Heart left ventricle (tissue), 16 donors: ENCODE results near the gene OR56A1. TPM values are rescaled to one million over a fixed set of nuclear protein-coding genes. Genes with fewer than 3 reads are reported as not detected.

Experiments
- ATAC-seq, 4 donors: fragments of 200-7000 bp; cut with Tn5 transposase; one replicate each; pipeline ENCODE4 v1.9.1; 2020 to 2022; ENCODE audit warnings: moderate library complexity in 4 of 4, mild to moderate bottlenecking in 3 of 4, moderate number of reproducible peaks in 1 of 4
- DNase-seq, 5 donors: peaks; one replicate each; pipeline ENCODE4 v3.0.0-alpha.2; 2020
- H3K27ac ChIP-seq, 12 donors: fragments of 200-600 bp; sonication (generic) in 4 of 12; one replicate each; pipeline versions ENCODE4 v1.5.0 to v1.8.0; 2016 to 2022; ENCODE audit warnings: mild to moderate bottlenecking in 2 of 12
- H3K27me3 ChIP-seq, 9 donors: fragments of 200-600 bp; sonication (generic) in 2 of 9; one replicate each; pipeline versions ENCODE4 v1.5.1 to v1.8.0; 2016 to 2022; ENCODE audit warnings: mild to moderate bottlenecking in 3 of 9
- H3K36me3 ChIP-seq, 9 donors: fragments of 200-600 bp; sonication (generic) in 2 of 9; one replicate each; pipeline versions ENCODE4 v1.5.0 to v1.8.0; 2018 to 2022; ENCODE audit warnings: mild to moderate bottlenecking in 2 of 9
- H3K4me1 ChIP-seq, 12 donors: fragments of 200-600 bp; sonication (generic) in 4 of 12; one replicate each; pipeline versions ENCODE4 v1.5.0 to v1.8.0; 2016 to 2022; ENCODE audit warnings: mild to moderate bottlenecking in 3 of 12
- H3K4me3 ChIP-seq, 12 donors: fragments of 200-600 bp; sonication (generic) in 4 of 12; one replicate each; pipeline versions ENCODE4 v1.5.0 to v1.8.0; 2017 to 2022; ENCODE audit warnings: mild to moderate bottlenecking in 9 of 12, moderate library complexity in 4 of 12
- H3K9me3 ChIP-seq, 12 donors: fragments of 200-600 bp; sonication (generic) in 4 of 12; one replicate each; pipeline versions ENCODE4 v1.5.0 to v1.8.0; 2016 to 2022; ENCODE audit warnings: mild to moderate bottlenecking in 1 of 12
- POLR2A ChIP-seq, 2 donors: fragments of 450-650 bp; IDR thresholded peaks; one replicate each; pipeline ENCODE4 v1.6.1; 2017; ENCODE audit warnings: antibody characterized with exemption in 2 of 2, mild to moderate bottlenecking in 2 of 2, moderate library complexity in 2 of 2
- WGBS, 4 donors: extraction: QIAGEN DNeasy Blood & Tissue Kit in 2 of 4; methylation state at CpG; one replicate each; pipeline versions ENCODE4 v1.1.5 to v1.1.7; 2013 to 2018; 5-methylcytosine and 5-hydroxymethylcytosine counted together
- intact Hi-C, 10 donors: fragments of 100-400 bp; cut with DNase I; formaldehyde crosslinking; loops; one replicate each; pipeline versions ENCODE4 v1.11.1 to v1.14.2; 2022
- polyA plus RNA-seq, 2 donors: library from polyadenylated mRNA; stranded (reverse); fragments of 200-250 nt; gene quantifications; one replicate each; pipeline ENCODE4 v1.2.3, GENCODE V29; 2013
- total RNA-seq, 9 donors: library from RNA; depleted of rRNA in 2 of 9; stranded (reverse); fragments of >200 nt in 2 of 9; fragmentation: NEBNext Ultra II Directional in 3 of 9; extraction: Animal tissue kit (Norgen Biotek cat#: 25700) in 3 of 9; gene quantifications; one replicate each; pipeline versions ENCODE4 v1.1.0 to v1.2.4, GENCODE V29; 2016 to 2023
- TF ChIP-seq, protein P1 (sequence below), 12 donors: fragments of 200-600 bp; sonication (generic) in 4 of 12; IDR thresholded peaks; one replicate each; pipeline versions ENCODE4 v1.5.0 to v1.8.0; 2018 to 2022; ENCODE audit warnings: antibody characterized with exemption in 12 of 12, mild to moderate bottlenecking in 5 of 12
- donor health status: ischemic (EF 13 %, LVEDD 7.1; RV severe dilation, severe dysfunction).
- donor health status: healthy with polysubstance abuse.
- donor health status: DM: no; HTN: yes; CAD: no.
- donor health status: DM: no; HTN: no; CAD: no.
- donor health status: ischemic (EF 25% LVEDD 6.9; RV normal size, moderate dysfunction).
- donor health status: ischemic (EF 25% LVEDD 5.7; RV mildly dilated, moderate dysfunction).
- donor health status: healthy.
- donor health status: DM: yes; HTN: yes; CAD: no.
- donor health status: ischemic (EF 35%, LVEDD 5.7; RV mildly dilated, moderate dysfunction).
- donor health status: nonischemic (EF 11% LVEDD 7.7; RV severe dilation, severe dysfunction).
- donor health status: DM: yes; HTN: yes; CAD: no.
- donor health status: PGD.
- donor health status: ischemic (EF 29% LVEDD 5.4; RV normal size, mild dysfunction).
- donor health status: nonischemic (EF 23%, LVEDD 6.1; RV moderate dilation, normal function).

The OR56A1 gene
- total and polyA plus RNA-seq, 11 donors = 0.03 to 0.06 TPM; not detected in 9

DNA sequence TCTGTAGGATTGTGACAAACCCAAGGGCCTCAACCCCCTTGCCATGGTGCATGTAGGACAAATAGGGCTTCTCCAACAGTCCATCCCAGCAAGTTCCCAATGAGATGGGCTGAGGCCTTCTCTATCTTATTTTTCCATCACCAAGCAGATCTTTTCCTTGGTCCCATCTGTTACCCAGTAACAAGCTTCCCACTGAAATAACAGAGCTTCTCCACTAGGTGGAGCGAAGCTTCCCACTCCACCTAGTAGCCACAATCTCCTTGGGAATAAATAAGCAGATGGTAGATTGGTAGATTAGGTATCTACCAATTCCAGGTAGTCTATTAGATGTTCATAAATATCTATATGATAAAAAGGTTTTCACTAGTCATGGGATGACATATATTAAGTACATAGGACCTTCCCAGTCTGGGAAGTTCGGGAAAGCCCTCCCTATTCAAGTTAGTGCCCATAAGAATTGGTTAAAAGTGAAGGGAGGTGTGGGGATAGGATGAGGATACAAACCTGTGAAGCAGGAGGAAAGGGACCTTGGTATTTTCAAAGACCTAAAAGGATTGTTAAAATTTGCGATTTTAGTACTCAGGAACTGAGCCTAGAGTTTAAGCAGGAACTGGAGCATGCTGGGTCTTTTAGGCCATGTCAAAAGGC is 37.8 kb downstream of the OR56A1 start:
- no peaks in the 10 kb centered on the region for H3K4me1 ChIP-seq
- H3K27ac ChIP-seq = no peak overlapping the region
- DNase-seq = no peak
- H3K9me3 ChIP-seq = no peaks in the 10 kb centered on the region
- H3K36me3 ChIP-seq = no peaks in the 10 kb centered on the region
- H3K4me3 ChIP-seq = no peak overlapping the region
- 55 to 60% (median 58%) methylated on average over 3 of the region's 3 CpGs for WGBS, 4 donors
- no peaks in the 10 kb centered on the region for H3K27me3 ChIP-seq
- intact Hi-C loops = no loop called here
- TF ChIP-seq POLR2A (IDR thresholded peaks at IDR 0.05) = no peak
- TF ChIP-seq, protein P1, sequence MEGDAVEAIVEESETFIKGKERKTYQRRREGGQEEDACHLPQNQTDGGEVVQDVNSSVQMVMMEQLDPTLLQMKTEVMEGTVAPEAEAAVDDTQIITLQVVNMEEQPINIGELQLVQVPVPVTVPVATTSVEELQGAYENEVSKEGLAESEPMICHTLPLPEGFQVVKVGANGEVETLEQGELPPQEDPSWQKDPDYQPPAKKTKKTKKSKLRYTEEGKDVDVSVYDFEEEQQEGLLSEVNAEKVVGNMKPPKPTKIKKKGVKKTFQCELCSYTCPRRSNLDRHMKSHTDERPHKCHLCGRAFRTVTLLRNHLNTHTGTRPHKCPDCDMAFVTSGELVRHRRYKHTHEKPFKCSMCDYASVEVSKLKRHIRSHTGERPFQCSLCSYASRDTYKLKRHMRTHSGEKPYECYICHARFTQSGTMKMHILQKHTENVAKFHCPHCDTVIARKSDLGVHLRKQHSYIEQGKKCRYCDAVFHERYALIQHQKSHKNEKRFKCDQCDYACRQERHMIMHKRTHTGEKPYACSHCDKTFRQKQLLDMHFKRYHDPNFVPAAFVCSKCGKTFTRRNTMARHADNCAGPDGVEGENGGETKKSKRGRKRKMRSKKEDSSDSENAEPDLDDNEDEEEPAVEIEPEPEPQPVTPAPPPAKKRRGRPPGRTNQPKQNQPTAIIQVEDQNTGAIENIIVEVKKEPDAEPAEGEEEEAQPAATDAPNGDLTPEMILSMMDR (IDR thresholded peaks at IDR 0.05) = peak in 11 of 12 donors; percentile 18 to 56 (median 44)
- ATAC-seq = no peak

DNA sequence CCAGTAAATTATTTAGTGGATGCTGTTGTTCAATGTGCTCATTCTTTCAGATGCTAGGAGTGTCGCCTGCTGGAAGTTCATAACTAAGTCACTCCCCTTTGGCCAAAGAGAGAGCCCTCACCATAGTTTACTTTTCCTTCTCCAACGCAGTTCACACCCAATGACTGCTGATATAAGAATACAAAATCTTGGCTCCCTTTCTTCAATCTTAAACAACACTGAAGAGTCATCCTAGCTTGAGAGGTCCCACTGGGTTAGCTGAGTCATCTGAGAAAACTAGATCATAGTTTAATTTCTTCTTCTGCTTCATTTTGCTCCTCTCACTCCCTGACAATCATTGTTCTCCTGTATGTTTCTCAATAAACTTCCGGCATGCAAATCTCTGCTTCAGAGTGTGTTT is 38.4 kb downstream of the OR56A1 start:
- intact Hi-C loops = no loop called here

DNA sequence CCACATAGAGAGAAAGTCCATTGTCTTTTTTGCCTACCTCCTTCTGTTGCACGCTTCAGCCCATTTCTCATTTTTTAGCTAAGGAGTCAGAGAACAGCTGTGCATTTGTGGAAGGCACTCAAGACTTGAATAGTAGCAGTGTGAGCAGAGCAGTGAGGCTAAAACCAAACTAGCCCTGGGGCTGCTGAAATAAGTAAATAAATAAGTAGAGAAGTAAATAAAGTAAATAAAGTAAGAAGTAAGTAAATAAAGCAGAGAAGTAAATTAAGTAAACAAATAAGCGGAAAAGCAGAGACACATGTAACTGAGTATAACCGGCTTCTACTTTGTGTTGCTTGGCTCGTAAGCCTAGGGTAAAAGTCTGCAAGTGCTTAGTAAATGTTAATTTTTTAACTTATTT is 41.4 kb downstream of the OR56A1 start:
- TF ChIP-seq, protein P1 (IDR thresholded peaks at IDR 0.05) = no peak
- no peak for TF ChIP-seq POLR2A (IDR thresholded peaks at IDR 0.05)
- no peaks in the 10 kb centered on the region for H3K4me1 ChIP-seq
- no peaks in the 10 kb centered on the region for H3K27me3 ChIP-seq
- WGBS, 4 donors = 85 to 91% (median 89%) methylated on average over 4 of the region's 4 CpGs
- H3K27ac ChIP-seq = no peak overlapping the region
- no peaks in the 10 kb centered on the region for H3K36me3 ChIP-seq
- intact Hi-C loops = no loop called here
- DNase-seq (no peak), ATAC-seq (no peak)
- no peak overlapping the region for H3K4me3 ChIP-seq
- H3K9me3 ChIP-seq = no peaks in the 10 kb centered on the region

More for the DNA sequence above, 38.4 kb downstream of the OR56A1 start:
- Histone ChIP-seq H3K9me3 (no peaks in the 10 kb centered on the region), H3K4me1 (no peaks in the 10 kb centered on the region), H3K27me3 (no peaks in the 10 kb centered on the region), H3K27ac (no peak overlapping the region), H3K4me3 (no peak overlapping the region), H3K36me3 (no peaks in the 10 kb centered on the region)
- WGBS, 4 donors = 62 to 74% (median 68%) methylated on average over 3 of the region's 3 CpGs
- peak in 1 of 4 donors; percentile 18 for ATAC-seq
- DNase-seq = no peak
- TF ChIP-seq POLR2A (IDR thresholded peaks at IDR 0.05) = no peak
- TF ChIP-seq, protein P1 (IDR thresholded peaks at IDR 0.05) = no peak

DNA sequence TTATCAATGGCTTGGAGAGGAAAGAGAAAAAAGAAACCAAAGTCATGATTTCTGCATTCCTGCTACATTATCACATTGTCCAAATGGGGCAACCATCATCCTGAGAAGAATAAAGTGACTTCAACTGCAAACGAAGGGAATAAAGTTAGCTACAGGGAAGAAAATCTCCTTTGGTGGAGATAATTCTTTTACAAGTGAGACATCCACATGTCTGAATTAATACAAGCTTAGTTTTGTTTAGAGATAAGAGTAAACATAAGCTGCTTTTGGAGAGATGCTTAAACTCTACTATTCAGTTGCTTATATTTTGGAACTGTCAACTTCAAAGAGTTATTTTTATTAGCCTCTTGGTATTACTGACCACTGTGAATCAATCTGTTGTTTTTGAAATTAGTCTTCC is 43.7 kb downstream of the OR56A1 start, which contains the start of gene OR52L1:
Gene OR52L1, minus strand, starts transcription at position 101 of the 400 bp plus-strand sequence. Its CDS starts 55 bp downstream, at position 46.
- no peaks in the 10 kb centered on the region for H3K36me3 ChIP-seq
- no peak for TF ChIP-seq POLR2A (IDR thresholded peaks at IDR 0.05)
- TF ChIP-seq, protein P1 (IDR thresholded peaks at IDR 0.05) = no peak
- 50 to 69% (median 56%) methylated on average over 1 of the region's 1 CpG for WGBS, 4 donors
- H3K4me1 ChIP-seq = no peaks in the 10 kb centered on the region
- intact Hi-C loops = no loop called here
- no peaks in the 10 kb centered on the region for H3K9me3 ChIP-seq
- DNase-seq = no peak
- H3K4me3 ChIP-seq = no peak within 1 kb of the TSS
- H3K27me3 ChIP-seq = peaks cover 0 to 3% (median 0%) of the 10 kb centered on the region in 9 donors
- no peak within 1 kb of the TSS for H3K27ac ChIP-seq
- no peak for ATAC-seq
